IMR-90 (cell line): ENCODE measurements around the gene PPP1R9A. TPM values are rescaled to one million over a fixed set of nuclear protein-coding genes. Genes with fewer than 3 reads are reported as not detected.

Experiments
- ATAC-seq: fragments of 200-7000 bp; cut with Tn5 transposase; 2 replicates; pipeline ENCODE4 v1.9.1; 2020; ENCODE audit warnings: low read depth, mild to moderate bottlenecking, moderate library complexity
- BruUV-seq: library from RNA; stranded (reverse); fragments of 400-500 nt; replicated peaks from 2 replicates; lab custom pipeline; 2021; lab: Mats Ljungman, UMichigan
- CTCF ChIA-PET: fragments of 300-600 bp; formaldehyde crosslinking; extraction: SDS; loops from one replicate; lab custom pipeline; 2021; ENCODE audit warnings: antibody characterized with exemption; lab: Yijun Ruan, JAX
- POLR2A ChIA-PET: fragments of 300-600 bp; sonication (Branson Sonifier 250); formaldehyde crosslinking; loops from one replicate; lab custom pipeline; 2022; ENCODE audit warnings: antibody characterized with exemption; ENCODE audit not compliant: unreplicated experiment; lab: Charles Lee
- DNase-seq: peaks from one replicate; pipeline ENCODE4 v3.0.0; 2013
- H2AFZ ChIP-seq: replicated peaks from 2 replicates; pipeline ENCODE3; 2013; ENCODE audit warnings: low read length, mild to moderate bottlenecking; ENCODE audit not compliant: poor library complexity
- H2AK5ac ChIP-seq: 2 replicates; pipeline ENCODE4 v1.6.1; 2013; ENCODE audit warnings: low read depth, low read length, inconsistent platforms
- H2AK9ac ChIP-seq: replicated peaks from 2 replicates; pipeline ENCODE3; 2013; ENCODE audit warnings: mild to moderate bottlenecking, low read depth, low read length, moderate library complexity; ENCODE audit not compliant: poor library complexity
- H2BK120ac ChIP-seq: 2 replicates; pipeline ENCODE4 v1.6.1; 2013; ENCODE audit warnings: low read depth, low read length, inconsistent platforms
- H2BK15ac ChIP-seq: 3 replicates; pipeline ENCODE4 v1.6.1; 2013; ENCODE audit warnings: low read depth, low read length, inconsistent platforms
- H2BK20ac ChIP-seq: 2 replicates; pipeline ENCODE4 v1.6.1; 2013; ENCODE audit warnings: low read depth, mild to moderate bottlenecking, inconsistent platforms, low read length, moderate library complexity
- H2BK5ac ChIP-seq: 2 replicates; pipeline ENCODE4 v1.6.1; 2013; ENCODE audit warnings: mild to moderate bottlenecking, low read depth, low read length, inconsistent platforms; ENCODE audit not compliant: poor library complexity, severe bottlenecking
- H3K14ac ChIP-seq: replicated peaks from 2 replicates; pipeline ENCODE4 v1.6.1; 2013; ENCODE audit warnings: low read depth, low read length, inconsistent platforms
- H3K18ac ChIP-seq: 2 replicates; pipeline ENCODE4 v1.6.1; 2013; ENCODE audit warnings: low read depth, low read length, control low read depth
- H3K23ac ChIP-seq: 2 replicates; pipeline ENCODE4 v1.6.1; 2013; ENCODE audit warnings: low read depth, low read length, inconsistent platforms
- H3K27ac ChIP-seq: 2 replicates; pipeline ENCODE4 v1.5.1; 2013; ENCODE audit warnings: mild to moderate bottlenecking, control low read depth, low read length; ENCODE audit not compliant: insufficient read depth
- H3K27me3 ChIP-seq: 2 replicates; pipeline ENCODE4 v1.6.1; 2013; ENCODE audit warnings: low read length; ENCODE audit not compliant: control insufficient read depth, insufficient read depth
- H3K36me3 ChIP-seq: 2 replicates; pipeline ENCODE4 v1.6.1; 2013; ENCODE audit warnings: low read length, mixed read lengths; ENCODE audit not compliant: control insufficient read depth, insufficient read depth
- H3K4ac ChIP-seq: 2 replicates; pipeline ENCODE4 v1.6.1; 2013; ENCODE audit warnings: low read depth, low read length, inconsistent platforms
- H3K4me1 ChIP-seq: 2 replicates; pipeline ENCODE4 v1.6.1; 2013; ENCODE audit warnings: low read length, mixed read lengths; ENCODE audit not compliant: control insufficient read depth, insufficient read depth
- H3K4me2 ChIP-seq: 2 replicates; pipeline ENCODE4 v1.6.1; 2013; ENCODE audit warnings: low read depth, mild to moderate bottlenecking, control low read depth, low read length, moderate library complexity
- H3K4me3 ChIP-seq: 2 replicates; pipeline ENCODE4 v1.5.1; 2013; ENCODE audit warnings: low read depth, mild to moderate bottlenecking, control low read depth, low read length, moderate library complexity; ENCODE audit not compliant: insufficient read depth
- H3K56ac ChIP-seq: 2 replicates; pipeline ENCODE4 v1.6.1; 2013; ENCODE audit warnings: low read length, inconsistent platforms; ENCODE audit not compliant: insufficient read depth; ENCODE audit errors: extremely low read depth
- H3K79me1 ChIP-seq, 2 experiments: 2 replicates each; pipeline ENCODE4 v1.6.1; 2013; ENCODE audit warnings: low read length in 2 of 2, inconsistent platforms in 1 of 2, low read depth in 1 of 2
- H3K9ac ChIP-seq: 2 replicates; pipeline ENCODE4 v1.6.1; 2013; ENCODE audit warnings: low read depth, low read length, control low read depth
- H3K9me1 ChIP-seq: 2 replicates; pipeline ENCODE4 v1.6.1; 2013; ENCODE audit warnings: low read length, inconsistent platforms; ENCODE audit not compliant: insufficient read depth
- H3K9me3 ChIP-seq: 2 replicates; pipeline ENCODE4 v1.6.1; 2013; ENCODE audit warnings: low read length; ENCODE audit not compliant: control insufficient read depth, insufficient read depth
- H4K20me1 ChIP-seq: 2 replicates; pipeline ENCODE4 v1.6.1; 2013; ENCODE audit warnings: low read length, inconsistent platforms; ENCODE audit not compliant: insufficient read depth
- H4K5ac ChIP-seq: 2 replicates; pipeline ENCODE4 v1.6.1; 2013; ENCODE audit warnings: mild to moderate bottlenecking, low read depth, low read length, control low read depth
- H4K8ac ChIP-seq, 2 experiments: 2 replicates each; pipeline ENCODE4 v1.6.1; 2013; ENCODE audit warnings: low read depth in 2 of 2, low read length in 2 of 2, control low read depth in 1 of 2, inconsistent platforms in 1 of 2
- H4K91ac ChIP-seq: 2 replicates; pipeline ENCODE4 v1.6.1; 2013; ENCODE audit warnings: low read depth, low read length, inconsistent platforms; ENCODE audit not compliant: insufficient read depth
- BHLHE40 ChIP-seq: fragments of 150-350 bp; IDR thresholded peaks from 2 replicates; pipeline ENCODE4 v1.6.1; 2016; ENCODE audit warnings: mild to moderate bottlenecking, low read depth, low read length
- CHD1 ChIP-seq: IDR thresholded peaks from 2 replicates; pipeline ENCODE4 v1.6.1; 2012; ENCODE audit warnings: low read depth, low read length, improper control_type of control experiment
- MAZ ChIP-seq: IDR thresholded peaks from 2 replicates; pipeline ENCODE4 v1.6.1; 2012; ENCODE audit warnings: low read depth, mild to moderate bottlenecking, low read length, improper control_type of control experiment, moderate library complexity, borderline replicate concordance
- MXI1 ChIP-seq: IDR thresholded peaks from 2 replicates; pipeline ENCODE4 v1.6.1; 2012; ENCODE audit warnings: low read depth, mild to moderate bottlenecking, low read length, moderate library complexity, borderline replicate concordance
- POLR2A ChIP-seq: IDR thresholded peaks from 2 replicates; pipeline ENCODE4 v1.6.1; 2012; ENCODE audit warnings: mild to moderate bottlenecking, low read depth, low read length
- RAD21 ChIP-seq: IDR thresholded peaks from 2 replicates; pipeline ENCODE4 v1.6.1; 2012; ENCODE audit warnings: low read length, improper control_type of control experiment
- RCOR1 ChIP-seq: IDR thresholded peaks from 2 replicates; pipeline ENCODE4 v1.6.1; 2012; ENCODE audit warnings: mild to moderate bottlenecking, low read length, improper control_type of control experiment; ENCODE audit not compliant: insufficient replicate concordance
- RFX5 ChIP-seq: IDR thresholded peaks from 2 replicates; pipeline ENCODE4 v1.8.0; 2012; ENCODE audit warnings: low read depth, mild to moderate bottlenecking, low read length, moderate library complexity
- dilution Hi-C: fragments of 300-500 bp; cut with HindIII; formaldehyde crosslinking; loops from one replicate; pipeline ENCODE4 v1.14.3; 2018; ENCODE audit warnings: low sequenced_read_pairs; ENCODE audit not compliant: unreplicated experiment
- in situ Hi-C: fragments of 300-500 bp; cut with MboI; formaldehyde crosslinking; loops from 3 replicates; pipeline ENCODE4 v1.14.3; 2019; ENCODE audit warnings: low sequenced_read_pairs, inconsistent platforms, mixed read lengths
- intact Hi-C: fragments of 100-400 bp; cut with micrococcal nuclease; formaldehyde crosslinking; loops from 2 replicates; pipeline ENCODE4 v1.10.0; 2022
- polyA plus RNA-seq, 3 experiments: library from polyadenylated mRNA; depleted of rRNA; stranded (reverse); fragments of >200 nt; gene quantifications; 2 replicates each; pipeline ENCODE4 v1.2.3, GENCODE V29; 2012; ENCODE audit warnings: low replicate concordance in 1 of 3
- total RNA-seq: library from RNA; depleted of rRNA; stranded (reverse); fragments of >200 nt; gene quantifications from 2 replicates; pipeline ENCODE4 v1.2.3, GENCODE V29; 2012
- TF ChIP-seq, protein P1 (sequence below): conservative IDR thresholded peaks from 2 replicates; pipeline ENCODE4 v1.5.1; 2012; ENCODE audit warnings: mild to moderate bottlenecking, low read depth, low read length, improper control_type of control experiment

The PPP1R9A gene
- total and polyA plus RNA-seq, 2 of the 4 experiments (the other 2 are of a cell fraction), result not detected

DNA sequence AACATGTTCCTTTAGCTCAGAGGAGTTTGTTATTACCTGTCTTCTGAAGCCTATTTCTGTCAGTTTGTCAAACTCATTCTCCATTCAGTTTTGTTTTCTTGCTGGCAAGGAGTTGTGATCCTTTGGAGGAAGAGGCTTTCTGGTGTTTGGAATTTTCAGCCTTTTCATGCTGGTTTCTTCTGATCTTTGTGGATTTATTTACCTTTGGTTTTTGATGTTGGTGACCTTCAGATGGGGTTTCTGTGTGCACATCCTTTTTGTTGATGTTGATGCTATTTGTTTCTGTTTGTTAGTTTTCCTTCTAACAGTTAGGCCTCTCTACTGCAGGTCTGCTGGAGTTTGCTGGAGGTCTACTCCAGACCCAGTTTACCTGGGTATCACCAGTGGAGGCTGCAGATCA lies 118.6 kb downstream of the PPP1R9A start:
- dilution Hi-C loops (no loop called here), intact Hi-C loops (no loop called here), in situ Hi-C loops (no loop called here)
- H3K79me1 ChIP-seq, result no peaks in the 10 kb centered on the region
- no peak overlapping the region for H3K4ac ChIP-seq
- ChIA-PET CTCF (no interaction called here), POLR2A (no interaction called here)
- H2BK120ac ChIP-seq, result no peak overlapping the region
- H3K9me1 ChIP-seq, result no peaks in the 10 kb centered on the region
- H3K36me3 ChIP-seq, result no peaks in the 10 kb centered on the region
- no peak overlapping the region for H4K91ac ChIP-seq
- H2AFZ ChIP-seq, result no peak overlapping the region
- no peaks in the 10 kb centered on the region for H4K20me1 ChIP-seq
- H2AK9ac ChIP-seq, result no peak overlapping the region
- H3K56ac ChIP-seq, result no peak overlapping the region
- H3K14ac ChIP-seq, result no peak overlapping the region
- BruUV-seq, result no TSS peak
- H3K4me1 ChIP-seq, result no peaks in the 10 kb centered on the region
- no peak overlapping the region for H3K9ac ChIP-seq
- no peak overlapping the region for H4K5ac ChIP-seq
- H3K9me3 ChIP-seq, result no peaks in the 10 kb centered on the region
- no peak overlapping the region for H3K4me3 ChIP-seq
- H2AK5ac ChIP-seq, result no peak overlapping the region
- no peak overlapping the region for H3K27ac ChIP-seq
- TF ChIP-seq MAZ, result no peak
- TF ChIP-seq BHLHE40, result no peak
- no peak for TF ChIP-seq CHD1
- TF ChIP-seq POLR2A, result no peak
- TF ChIP-seq MXI1, result no peak
- no peak for TF ChIP-seq RFX5
- no peak for TF ChIP-seq RCOR1
- TF ChIP-seq, protein P1, sequence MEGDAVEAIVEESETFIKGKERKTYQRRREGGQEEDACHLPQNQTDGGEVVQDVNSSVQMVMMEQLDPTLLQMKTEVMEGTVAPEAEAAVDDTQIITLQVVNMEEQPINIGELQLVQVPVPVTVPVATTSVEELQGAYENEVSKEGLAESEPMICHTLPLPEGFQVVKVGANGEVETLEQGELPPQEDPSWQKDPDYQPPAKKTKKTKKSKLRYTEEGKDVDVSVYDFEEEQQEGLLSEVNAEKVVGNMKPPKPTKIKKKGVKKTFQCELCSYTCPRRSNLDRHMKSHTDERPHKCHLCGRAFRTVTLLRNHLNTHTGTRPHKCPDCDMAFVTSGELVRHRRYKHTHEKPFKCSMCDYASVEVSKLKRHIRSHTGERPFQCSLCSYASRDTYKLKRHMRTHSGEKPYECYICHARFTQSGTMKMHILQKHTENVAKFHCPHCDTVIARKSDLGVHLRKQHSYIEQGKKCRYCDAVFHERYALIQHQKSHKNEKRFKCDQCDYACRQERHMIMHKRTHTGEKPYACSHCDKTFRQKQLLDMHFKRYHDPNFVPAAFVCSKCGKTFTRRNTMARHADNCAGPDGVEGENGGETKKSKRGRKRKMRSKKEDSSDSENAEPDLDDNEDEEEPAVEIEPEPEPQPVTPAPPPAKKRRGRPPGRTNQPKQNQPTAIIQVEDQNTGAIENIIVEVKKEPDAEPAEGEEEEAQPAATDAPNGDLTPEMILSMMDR, result no peak
- no peak for TF ChIP-seq RAD21
- H3K27me3 ChIP-seq, result no peaks in the 10 kb centered on the region
- H4K8ac ChIP-seq, result no peak overlapping the region
- H2BK15ac ChIP-seq, result no peak overlapping the region
- no peak overlapping the region for H3K4me2 ChIP-seq
- H3K18ac ChIP-seq, result no peak overlapping the region
- no peak overlapping the region for H2BK5ac ChIP-seq
- ATAC-seq, result no peak
- H3K23ac ChIP-seq, result no peak overlapping the region
- no peak for DNase-seq
- H2BK20ac ChIP-seq, result no peak overlapping the region
